ENCODE data around the gene SUPT4H1.

The SUPT4H1 gene

DNA sequence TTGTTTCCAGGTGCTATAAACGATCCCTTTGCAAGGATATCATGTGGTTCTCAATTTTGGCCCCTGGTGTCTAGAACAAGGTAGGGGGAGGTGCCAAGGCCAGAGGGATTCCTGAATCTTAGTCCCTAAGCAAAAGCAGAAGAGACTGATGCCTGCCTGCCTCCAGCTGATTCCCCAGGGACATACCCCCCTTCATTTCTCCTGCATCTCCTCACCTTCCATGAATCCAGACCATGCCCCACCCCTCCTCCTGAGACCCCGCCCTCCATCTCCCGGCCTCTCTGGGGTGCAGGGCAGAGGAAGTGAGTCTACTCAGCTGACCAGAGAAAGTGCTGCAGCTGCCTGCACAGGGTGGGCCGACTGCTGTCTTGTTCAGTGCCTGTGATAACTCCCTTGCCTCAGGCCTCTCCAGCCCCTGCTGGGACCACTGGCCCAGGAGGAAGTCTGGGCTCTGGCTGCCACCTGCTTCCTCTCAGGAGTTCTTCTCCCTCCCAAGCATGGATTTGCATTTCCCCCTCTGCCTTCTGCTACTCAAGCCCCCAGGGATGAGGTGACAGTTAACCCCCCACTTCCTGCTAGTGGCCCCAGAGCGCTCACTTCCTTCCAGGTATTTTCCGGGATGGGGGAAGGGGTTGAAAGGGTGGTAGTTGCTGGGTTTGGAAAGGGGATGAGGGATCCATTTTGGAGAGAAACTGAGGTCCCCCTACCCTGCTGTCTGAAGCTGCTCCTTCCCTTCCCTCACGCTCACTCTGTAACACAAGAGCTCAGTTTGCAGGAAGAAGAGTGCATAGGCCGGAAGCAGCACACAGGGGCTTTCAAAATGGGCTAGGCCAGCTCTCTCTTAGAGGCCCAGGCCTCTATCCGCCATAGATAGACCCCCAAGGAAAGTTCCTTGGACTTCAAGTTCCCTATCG lies 12.9 kb downstream of the SUPT4H1 start:
- no peak for DNase-seq

GRCh38 chr17:58338454-58338840 lies 13.6 kb downstream of the SUPT4H1 start:
- DNase-seq: no peak

DNA sequence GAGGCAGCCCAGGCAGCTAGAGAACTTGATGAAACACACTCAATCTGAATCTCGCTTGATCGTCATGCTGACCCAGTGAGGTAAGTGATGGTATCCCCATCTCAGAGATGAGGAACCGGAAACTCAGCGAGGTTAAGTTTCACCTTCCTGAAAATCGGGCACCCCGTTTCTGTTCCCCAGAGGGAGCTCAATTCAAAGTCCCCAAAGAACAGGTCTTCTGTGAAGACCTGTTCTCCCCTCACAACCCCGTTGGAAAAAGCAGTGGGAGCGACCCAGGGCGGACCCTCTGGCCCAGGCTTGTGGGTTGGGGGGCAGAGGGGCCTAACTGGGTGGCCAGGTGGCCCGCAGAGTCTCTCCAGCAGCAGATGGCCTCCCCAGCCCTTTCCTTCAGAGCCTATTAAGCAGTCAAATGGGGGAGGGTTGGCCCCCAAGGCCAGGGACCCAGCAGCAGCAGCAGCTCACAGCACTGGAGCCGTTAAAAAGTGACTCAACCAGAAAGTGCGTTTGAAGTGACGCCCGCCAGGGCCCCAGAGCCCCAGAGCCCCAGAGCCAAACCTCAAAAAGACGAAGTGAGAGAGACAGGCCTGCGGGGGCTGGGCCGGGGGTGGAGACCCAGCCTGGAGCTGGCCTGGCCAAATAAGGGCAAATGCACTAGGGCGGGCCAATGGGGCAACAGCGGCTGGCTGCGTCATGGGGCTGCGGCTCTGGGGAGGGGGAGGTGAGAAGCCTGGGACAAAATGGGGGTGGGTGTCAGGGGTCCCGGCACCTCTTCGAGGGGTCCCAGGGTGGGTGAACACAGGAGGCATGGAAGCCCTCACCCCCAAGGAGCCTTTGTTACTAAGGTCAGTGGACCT lies 14.2 kb downstream of the SUPT4H1 start:
- no peak for DNase-seq

DNA sequence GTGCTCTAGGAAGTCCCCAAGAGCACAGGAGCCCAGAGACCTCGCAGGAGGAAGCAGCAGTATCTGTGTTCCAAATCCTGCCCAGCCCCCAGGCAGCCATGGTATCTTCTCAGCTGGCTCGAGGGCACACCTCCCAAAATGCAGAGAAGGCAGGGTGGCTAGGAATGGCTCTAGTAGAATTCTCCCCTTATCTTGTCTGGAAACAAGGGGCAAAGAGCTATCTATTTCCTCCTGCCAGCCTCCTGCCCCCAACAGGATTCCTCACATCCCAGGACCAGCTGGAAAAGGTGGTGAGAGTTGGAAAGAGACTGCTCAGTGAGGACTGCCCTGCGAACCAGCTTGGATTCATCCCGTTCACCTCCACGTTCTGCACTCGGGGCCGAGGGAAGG lies 14.8 kb downstream of the SUPT4H1 start:
- DNase-seq: no peak

DNA sequence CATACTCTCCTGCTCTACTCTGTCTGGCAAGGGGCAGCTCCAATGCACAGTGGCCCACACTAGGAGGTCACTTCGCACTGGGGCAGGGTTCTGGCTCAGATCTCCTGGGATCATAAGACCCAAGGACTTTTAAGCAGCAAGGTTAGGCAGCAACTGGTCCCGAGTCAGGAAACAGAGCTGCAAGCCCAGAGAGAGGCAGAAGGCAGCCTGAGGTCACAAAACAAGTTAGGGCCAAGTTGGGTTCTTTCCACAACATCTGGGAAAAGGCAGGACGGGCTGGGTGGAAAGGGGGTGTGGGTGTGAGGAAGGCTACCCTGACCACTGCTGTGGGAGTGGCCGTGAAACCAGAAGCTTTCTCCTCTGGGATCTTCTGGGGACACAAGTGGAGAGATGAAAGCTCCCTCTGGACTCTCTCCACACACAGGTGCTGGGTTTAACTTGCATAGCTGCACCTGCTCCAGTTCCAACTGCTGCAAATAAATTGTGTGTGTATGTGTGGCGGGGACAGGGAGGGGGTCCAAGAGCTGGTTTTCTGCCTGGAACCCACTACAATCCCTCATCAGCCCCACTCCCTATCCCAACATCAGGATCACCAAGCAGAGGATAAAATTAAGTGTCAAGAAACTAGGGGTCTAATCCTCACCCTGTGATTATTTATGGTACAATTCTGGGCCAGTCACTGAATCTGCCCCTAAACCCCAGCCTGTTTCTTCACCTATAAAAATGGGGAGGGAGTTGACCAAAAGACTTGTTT lies 15.4 kb downstream of the SUPT4H1 start:
- no peak for DNase-seq

DNA sequence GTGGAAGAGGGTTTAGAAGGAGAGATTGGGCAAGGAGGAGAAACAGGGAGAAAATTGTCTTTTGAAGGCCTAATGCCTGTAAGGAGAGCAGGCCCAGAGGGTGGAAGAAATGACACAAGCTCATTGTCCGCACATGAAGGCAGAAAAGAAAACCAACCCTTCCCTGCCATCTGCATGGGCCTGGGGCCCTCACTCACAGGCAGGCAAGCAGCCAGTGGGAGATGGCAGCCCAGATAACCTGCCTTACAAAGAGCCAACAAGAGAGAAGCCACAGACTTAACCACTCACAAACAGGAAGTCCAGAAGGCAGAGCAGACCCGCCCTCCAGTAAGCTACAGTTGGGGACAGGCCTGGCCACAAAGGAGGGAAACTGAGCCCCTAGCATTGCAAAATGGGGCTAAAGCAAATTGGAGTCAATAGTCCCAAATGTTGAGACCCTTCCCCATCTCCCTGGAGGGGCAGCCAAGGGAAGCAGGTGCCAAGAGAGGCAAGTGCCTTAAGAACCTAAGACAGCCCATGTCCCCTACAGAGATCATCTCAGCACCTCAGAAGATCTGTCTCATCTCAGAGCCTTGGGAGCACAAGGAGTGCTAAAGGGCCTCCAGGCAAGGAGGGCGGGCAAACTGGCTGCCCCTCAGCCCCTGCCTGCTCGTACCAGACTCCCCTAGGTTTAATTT lies 16.1 kb downstream of the SUPT4H1 start:
- no peak for DNase-seq

DNA sequence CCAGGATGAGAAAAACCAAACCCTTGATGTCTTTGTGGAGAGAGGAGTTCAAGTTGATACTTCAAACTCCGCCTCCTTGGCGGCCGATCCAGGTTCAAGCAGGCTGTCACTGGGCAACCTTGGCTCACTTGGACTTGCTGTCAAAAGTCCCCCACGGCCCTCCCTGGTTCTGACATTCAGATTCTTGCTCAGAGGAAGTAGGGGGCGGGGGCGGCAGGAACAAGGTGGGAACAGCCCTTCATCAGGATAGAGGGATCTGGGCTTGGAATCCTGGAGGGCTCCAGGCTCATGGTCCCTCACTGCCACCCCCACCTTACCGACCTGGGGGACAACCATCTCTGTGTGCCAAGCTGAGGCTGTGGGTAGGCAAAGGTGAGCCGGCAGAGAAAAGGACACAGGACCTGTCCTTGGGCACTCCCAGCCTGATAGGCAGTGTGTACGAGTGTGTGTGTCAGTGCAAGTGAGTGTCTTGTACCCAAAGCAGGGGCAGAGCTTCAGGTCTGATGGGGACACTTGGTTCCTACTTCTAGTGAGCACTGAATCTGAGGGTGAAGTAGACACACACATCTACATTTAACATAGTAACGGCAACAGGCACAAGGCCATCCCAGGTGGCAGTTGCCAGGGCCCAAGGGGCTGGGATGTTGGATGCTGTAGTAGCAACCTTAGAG lies 16.8 kb downstream of the SUPT4H1 start:
- DNase-seq: no peak

DNA sequence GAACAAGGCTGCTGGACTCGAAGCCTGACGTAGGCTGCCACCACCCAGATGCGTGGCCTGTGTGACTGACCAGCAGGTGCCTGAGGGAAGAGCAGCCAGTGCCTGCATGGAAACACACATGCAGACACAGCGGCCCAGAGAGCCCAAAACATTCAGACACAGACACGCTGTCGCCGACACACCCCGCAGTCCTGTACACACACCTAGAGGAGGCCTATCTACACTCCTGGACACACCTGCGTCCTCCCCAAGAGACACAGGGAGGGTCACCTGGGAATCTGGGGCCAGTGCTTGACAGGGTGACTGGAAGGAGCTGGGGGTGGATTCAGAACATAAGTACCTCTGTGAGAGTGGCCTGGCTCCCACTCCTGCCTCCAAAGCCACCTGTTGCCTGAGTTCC lies 17.3 kb downstream of the SUPT4H1 start:
- DNase-seq: no peak

GRCh38 chr17:58334256-58334655 lies 17.7 kb downstream of the SUPT4H1 start:
- no peak for DNase-seq

- no peak for DNase-seq
Observed at GRCh38 chr17:58333736-58334207, 18.2 kb downstream of the SUPT4H1 start.

DNA sequence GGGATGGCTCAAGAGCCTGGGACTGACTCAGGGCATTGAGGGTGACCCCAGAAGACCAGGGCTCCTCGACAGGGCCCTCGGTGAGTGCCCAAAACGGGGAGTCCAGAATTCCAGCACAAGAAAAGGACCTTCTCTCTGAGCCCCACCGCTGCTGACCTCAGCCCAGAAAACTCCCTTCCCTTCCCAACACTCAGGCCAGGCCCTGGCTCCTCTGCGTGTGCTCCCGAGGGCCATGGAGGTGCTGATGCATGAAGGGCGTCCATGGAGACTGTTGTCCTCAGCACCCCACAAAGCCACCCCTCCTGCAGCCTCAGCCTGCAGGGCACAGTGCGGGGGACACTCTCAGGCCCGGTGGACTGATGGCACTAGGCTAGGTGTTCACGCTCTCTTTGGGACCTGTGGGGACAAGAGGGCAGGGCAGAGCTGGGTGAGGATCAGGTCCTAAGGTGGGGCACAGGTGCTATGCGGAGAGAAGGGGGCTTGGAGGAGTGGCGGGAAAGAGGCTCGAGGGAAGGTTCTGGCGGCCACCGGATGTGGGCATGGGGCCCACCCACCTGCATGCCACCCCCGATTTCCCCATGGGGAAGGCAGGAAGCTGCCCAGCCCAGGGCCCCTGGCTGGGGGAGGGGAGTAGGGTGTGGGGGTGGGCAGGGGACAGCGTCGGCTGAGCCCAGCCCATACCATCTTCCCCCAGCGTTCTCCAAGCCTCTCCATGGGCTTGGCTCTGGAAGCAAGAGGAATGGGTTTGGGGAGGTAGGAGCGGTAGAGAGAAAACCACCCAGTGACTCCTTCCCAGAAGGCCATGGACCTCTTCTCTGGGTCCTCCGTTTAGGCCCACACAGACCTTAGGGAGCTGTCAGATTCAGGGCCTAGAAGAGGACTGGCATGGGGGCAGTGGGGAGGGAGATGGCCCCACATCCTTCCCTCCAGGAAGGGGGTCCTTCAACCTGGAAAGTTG lies 18.9 kb downstream of the SUPT4H1 start:
- DNase-seq: no peak

- no peak for DNase-seq
Observed at GRCh38 chr17:58331815-58332777, 19.9 kb downstream of the SUPT4H1 start.

- DNase-seq: no peak
Observed at GRCh38 chr17:58330997-58331814, 20.8 kb downstream of the SUPT4H1 start.

DNA sequence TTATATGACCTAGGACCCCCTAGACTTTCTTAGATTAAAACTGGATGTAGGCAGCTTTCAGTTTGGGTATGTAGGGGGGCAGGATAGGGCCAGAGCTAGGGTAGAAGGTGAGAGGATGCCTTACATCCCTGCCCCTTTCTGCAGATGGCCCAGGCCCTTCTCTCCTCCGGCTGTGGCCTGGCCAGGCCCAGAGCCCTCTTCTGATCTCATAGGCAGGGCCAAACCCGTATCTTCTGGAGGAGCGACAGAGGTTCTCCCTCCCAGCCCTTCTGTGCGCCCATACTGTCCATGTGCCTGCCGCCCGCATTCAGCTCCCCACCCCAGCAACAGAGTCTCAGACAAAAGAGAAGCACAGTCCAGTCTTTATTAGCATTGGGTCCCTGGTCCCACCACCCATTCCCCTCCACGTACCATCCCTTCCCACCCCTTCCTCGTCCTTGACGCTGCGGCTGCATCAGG lies 21.4 kb downstream of the SUPT4H1 start:
- DNase-seq: no peak

GRCh38 chr17:58329810-58330537 lies 22.0 kb downstream of the SUPT4H1 start:
- DNase-seq: no peak

DNA sequence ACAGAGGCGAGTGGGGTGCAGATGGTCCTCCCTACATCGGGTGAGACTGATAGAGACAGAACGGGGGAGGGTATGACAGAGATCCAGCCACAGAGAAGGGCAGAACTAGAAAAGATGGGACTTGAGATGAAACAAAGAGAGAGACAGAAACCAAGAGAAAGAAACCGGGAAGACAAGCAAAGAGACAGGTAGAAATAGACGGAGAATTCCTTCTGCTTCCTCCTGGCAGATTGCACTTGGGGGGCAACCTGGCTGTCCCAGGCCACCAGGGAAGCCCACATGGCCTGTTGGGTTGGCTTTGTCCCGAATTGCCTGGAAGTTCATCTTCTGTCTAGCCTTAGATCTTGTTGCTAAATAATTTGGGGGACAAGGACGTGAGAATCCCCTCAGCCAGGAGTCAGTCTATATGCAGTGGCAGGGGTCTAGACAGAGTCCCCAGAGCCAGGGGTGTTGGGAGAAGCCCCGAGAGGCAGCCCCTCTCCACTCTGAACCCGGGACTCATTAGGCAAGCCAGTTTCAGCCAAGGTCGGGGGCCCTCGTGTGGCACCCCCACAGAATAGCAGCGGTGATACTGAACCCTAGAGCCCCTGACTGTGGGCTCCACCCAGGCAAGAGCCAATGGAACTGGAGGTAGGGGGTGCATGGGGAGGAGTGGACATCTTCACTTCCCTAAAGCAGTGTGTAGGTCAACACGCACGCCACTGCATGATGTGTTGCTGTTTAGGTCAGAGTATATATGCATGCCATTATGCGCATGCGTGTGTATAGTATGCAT lies 22.8 kb downstream of the SUPT4H1 start:
- no peak for DNase-seq
